Keratinocyte (primary cell): Measurements from ENCODE around the gene PEX11A.

Experiments
- EZH2 ChIP-seq: IDR thresholded peaks from one replicate; pipeline ENCODE4 v1.6.1; 2012; ENCODE audit warnings: inconsistent platforms, mild to moderate bottlenecking, low read length, moderate library complexity
- TF ChIP-seq, protein P1 (sequence below), 3 experiments: IDR thresholded peaks in 1 of 3; conservative IDR thresholded peaks in 1 of 3; optimal IDR thresholded peaks in 1 of 3; 2 replicates in 2 of 3; 3 replicates in 1 of 3; pipeline versions ENCODE3 to v1.5.1; 2011; ENCODE audit warnings: low read length in 3 of 3, mild to moderate bottlenecking in 3 of 3, moderate library complexity in 2 of 3, control low read depth in 1 of 3, inconsistent platforms in 1 of 3; ENCODE audit not compliant: insufficient read depth in 2 of 3; ENCODE audit errors: extremely low read depth in 1 of 3

DNA sequence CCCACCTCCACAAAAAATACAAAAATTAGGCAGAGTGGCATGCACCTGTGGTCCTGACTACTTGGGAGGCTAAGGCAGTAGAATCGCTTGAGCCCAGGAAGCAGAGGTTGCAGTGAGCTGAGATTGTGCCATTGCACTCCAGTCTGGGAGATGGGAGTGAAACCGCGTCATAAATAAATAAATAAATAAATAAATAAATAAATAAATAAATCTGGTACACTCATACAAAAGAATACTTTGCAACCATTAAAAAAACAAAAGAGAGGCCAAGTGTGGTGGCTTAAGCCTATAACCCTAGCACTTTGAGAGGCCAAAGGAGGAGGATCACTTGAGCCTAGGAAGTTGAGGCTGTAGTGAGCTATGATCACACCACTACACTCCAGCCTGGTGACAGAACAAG lies 32.5 kb upstream of the PEX11A start:
- TF ChIP-seq, protein P1, sequence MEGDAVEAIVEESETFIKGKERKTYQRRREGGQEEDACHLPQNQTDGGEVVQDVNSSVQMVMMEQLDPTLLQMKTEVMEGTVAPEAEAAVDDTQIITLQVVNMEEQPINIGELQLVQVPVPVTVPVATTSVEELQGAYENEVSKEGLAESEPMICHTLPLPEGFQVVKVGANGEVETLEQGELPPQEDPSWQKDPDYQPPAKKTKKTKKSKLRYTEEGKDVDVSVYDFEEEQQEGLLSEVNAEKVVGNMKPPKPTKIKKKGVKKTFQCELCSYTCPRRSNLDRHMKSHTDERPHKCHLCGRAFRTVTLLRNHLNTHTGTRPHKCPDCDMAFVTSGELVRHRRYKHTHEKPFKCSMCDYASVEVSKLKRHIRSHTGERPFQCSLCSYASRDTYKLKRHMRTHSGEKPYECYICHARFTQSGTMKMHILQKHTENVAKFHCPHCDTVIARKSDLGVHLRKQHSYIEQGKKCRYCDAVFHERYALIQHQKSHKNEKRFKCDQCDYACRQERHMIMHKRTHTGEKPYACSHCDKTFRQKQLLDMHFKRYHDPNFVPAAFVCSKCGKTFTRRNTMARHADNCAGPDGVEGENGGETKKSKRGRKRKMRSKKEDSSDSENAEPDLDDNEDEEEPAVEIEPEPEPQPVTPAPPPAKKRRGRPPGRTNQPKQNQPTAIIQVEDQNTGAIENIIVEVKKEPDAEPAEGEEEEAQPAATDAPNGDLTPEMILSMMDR (optimal IDR thresholded peaks at IDR 0.05 in 1 of 3, IDR thresholded peaks at IDR 0.05 in 1 of 3, conservative IDR thresholded peaks at IDR 0.05 in 1 of 3; ENCODE audit: extremely low read depth in 1 of 3, insufficient read depth in 2 of 3, low read length in 3 of 3), result no peak
- TF ChIP-seq EZH2, result no peak
